AG04449 (cell line): ENCODE results near the gene OR4K14.

Experiments
- CTCF ChIA-PET: fragments of 350-600 bp; formaldehyde crosslinking; extraction: SDS; loops from one replicate; lab custom pipeline; 2021; ENCODE audit warnings: antibody characterized with exemption; lab: Yijun Ruan, JAX
- POLR2A ChIA-PET: fragments of 400-600, 350-600 bp; formaldehyde crosslinking; extraction: SDS; loops from one replicate; lab custom pipeline; 2020; ENCODE audit warnings: antibody characterized with exemption, inconsistent platforms; lab: Yijun Ruan, JAX
- DNase-seq: peaks from one replicate; pipeline ENCODE4 v3.0.0-alpha.2; 2010; ENCODE audit warnings: low read depth, low spot score
- H3K4me3 ChIP-seq: 2 replicates; pipeline ENCODE4 v1.5.1; 2011; ENCODE audit warnings: low read depth, mild to moderate bottlenecking, control low read depth, low read length
- TF ChIP-seq, protein P1 (sequence below): IDR thresholded peaks from one replicate; pipeline ENCODE4 v1.5.1; 2011; ENCODE audit warnings: mild to moderate bottlenecking, moderate library complexity, low read length, control low read depth, inconsistent platforms; ENCODE audit not compliant: insufficient read depth; ENCODE audit errors: missing control alignments

OR4K14 gene, protein sequence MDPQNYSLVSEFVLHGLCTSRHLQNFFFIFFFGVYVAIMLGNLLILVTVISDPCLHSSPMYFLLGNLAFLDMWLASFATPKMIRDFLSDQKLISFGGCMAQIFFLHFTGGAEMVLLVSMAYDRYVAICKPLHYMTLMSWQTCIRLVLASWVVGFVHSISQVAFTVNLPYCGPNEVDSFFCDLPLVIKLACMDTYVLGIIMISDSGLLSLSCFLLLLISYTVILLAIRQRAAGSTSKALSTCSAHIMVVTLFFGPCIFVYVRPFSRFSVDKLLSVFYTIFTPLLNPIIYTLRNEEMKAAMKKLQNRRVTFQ

DNA sequence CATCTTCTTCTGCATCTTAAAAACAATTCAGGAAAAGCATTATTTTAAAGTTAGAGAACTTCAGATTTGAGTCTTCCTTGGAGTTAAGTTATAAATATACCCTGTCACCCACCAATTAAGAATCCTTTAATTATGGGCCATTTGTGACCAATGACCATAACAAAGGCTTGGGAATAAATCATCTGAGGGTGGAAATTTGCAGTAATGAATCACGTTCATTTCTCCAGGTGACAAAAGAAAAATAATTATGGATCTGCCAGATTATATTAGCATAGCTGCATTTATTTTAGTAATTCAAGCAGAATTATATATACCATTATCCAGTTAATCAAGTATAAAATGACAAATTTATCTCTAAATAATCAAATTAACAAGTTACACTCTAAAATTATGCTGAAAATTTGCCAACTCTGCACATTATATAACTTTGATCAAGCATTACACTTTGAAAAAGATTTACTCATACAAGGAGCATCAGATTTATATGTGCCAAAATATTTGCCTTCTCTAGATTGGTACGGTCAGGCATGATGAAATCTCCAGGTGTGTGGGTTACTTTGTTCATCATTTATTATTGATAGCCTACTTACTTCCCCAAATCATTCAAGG lies at the start of gene OR4K14:
Gene OR4K14 (minus strand): TSS at position 51 of the 609 bp plus-strand sequence. CDS start 4,114 bp downstream, outside the sequence.
- CTCF ChIA-PET: no interaction called here
- no peak within 1 kb of the TSS for H3K4me3 ChIP-seq
- POLR2A ChIA-PET: no interaction called here
- DNase-seq: no peak
- TF ChIP-seq, protein P1, sequence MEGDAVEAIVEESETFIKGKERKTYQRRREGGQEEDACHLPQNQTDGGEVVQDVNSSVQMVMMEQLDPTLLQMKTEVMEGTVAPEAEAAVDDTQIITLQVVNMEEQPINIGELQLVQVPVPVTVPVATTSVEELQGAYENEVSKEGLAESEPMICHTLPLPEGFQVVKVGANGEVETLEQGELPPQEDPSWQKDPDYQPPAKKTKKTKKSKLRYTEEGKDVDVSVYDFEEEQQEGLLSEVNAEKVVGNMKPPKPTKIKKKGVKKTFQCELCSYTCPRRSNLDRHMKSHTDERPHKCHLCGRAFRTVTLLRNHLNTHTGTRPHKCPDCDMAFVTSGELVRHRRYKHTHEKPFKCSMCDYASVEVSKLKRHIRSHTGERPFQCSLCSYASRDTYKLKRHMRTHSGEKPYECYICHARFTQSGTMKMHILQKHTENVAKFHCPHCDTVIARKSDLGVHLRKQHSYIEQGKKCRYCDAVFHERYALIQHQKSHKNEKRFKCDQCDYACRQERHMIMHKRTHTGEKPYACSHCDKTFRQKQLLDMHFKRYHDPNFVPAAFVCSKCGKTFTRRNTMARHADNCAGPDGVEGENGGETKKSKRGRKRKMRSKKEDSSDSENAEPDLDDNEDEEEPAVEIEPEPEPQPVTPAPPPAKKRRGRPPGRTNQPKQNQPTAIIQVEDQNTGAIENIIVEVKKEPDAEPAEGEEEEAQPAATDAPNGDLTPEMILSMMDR: no peak

DNA sequence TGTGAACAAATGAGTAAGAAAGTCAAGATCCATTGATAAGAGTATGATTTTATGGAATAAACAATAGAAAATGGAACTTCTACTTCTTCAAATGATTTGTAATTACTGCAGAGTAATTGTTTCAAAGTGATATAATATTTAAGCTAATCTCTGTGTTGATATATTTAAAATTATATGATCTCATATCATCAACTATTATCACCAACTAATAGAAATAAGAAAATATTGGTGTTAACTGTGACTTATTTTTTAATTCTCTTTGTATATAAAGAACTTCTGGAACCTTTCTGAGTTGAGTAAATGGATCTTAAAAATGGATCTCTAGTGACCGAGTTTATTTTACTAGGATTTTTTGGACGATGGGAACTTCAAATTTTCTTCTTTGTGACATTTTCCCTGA lies 40.6 kb upstream of the OR4K14 start, which contains the start of gene OR4L1:
Gene OR4L1 (plus strand): TSS at position 301 of the 400 bp plus-strand sequence. CDS start 0 bp downstream, at position 301.
- TF ChIP-seq, protein P1: no peak
- H3K4me3 ChIP-seq: no peak within 1 kb of the TSS
- ChIA-PET POLR2A (no interaction called here), CTCF (no interaction called here)
- no peak for DNase-seq

DNA sequence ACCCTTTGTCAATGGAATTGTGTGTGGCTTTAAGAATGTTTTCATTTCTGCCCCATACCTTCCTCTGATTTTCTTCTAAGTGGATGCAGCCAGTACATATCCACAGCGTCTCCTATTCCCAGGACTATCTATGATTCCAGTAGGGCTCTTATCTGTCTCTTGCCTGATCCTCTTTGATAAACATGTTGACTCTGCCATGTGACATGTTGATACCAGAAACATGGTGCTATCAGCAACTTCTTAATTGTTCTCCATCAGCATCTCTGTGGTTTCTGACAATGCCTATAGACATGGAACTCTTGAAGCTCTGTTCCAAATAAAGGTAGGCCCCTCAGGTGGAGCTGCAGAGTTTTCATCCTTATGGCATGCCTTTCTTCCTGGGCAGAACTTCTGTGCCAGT lies 29.1 kb upstream of the OR4K14 start:
- DNase-seq: no peak
- POLR2A ChIA-PET: no interaction called here
- CTCF ChIA-PET: no interaction called here
- TF ChIP-seq, protein P1: no peak
- H3K4me3 ChIP-seq: no peak overlapping the region

DNA sequence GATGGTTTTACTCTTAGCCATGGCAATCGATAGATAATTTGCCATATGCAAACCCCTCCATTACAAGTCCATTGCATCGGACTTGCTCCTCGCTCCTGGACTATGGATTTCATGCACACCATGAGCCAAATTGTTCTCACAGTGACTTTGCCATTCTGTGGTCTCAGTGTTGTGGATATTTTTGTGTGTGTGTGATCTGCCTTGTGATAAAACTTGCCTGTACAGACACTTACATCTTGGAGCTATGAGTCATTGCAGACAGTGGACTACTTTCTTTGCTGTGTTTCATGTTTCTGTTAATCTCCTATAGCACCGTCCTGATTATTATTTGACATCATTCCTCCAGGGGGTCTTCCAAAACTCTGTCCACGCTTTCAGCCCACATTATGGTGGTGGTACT lies 25.1 kb upstream of the OR4K14 start:
- CTCF ChIA-PET: no interaction called here
- no peak for DNase-seq
- H3K4me3 ChIP-seq: no peak overlapping the region
- TF ChIP-seq, protein P1: no peak
- POLR2A ChIA-PET: no interaction called here

DNA sequence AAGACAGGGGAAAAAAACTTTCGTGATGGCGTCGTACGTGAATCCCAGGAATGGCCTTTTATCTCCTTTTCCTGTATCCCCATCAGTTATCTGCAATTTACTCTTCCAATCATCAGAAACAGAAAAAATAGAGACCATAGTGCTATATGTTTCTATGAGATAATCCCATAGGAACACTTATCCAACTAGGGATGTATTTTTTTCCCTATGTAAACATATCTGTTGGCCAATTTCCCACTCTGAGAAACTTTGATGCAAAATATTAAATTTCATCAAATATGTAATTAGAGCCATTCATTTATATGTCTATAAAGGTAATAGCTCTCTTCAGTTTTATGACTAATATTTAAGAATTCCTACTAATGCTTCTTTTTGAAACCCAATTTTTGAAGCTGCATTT lies 16.8 kb upstream of the OR4K14 start, which contains the start of gene OR4K13:
Gene OR4K13 (minus strand): TSS at position 101 of the 400 bp plus-strand sequence. CDS start 1,280 bp downstream, outside the sequence.
- no peak within 1 kb of the TSS for H3K4me3 ChIP-seq
- ChIA-PET POLR2A (no interaction called here), CTCF (no interaction called here)
- TF ChIP-seq, protein P1: no peak
- no peak for DNase-seq

DNA sequence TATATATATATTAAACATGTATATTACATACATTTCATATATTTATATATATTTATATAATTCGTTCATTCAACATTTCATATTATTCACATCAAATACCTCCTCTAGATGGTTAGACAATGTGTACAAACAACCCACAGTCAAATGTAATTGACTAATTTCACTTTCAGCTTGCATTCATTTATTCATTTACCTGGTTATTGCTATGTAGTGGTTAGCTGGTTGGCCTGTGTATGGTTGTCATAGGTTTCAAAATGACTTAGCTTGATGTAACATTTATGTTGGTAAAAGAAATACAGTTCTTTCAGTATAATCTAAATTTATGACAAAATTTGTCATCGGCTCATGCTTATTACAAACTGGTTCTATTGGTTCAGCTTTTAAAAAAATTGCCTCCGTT lies 16.3 kb upstream of the OR4K14 start:
- DNase-seq: no peak
- ChIA-PET CTCF (no interaction called here), POLR2A (no interaction called here)
- TF ChIP-seq, protein P1: no peak
- no peak overlapping the region for H3K4me3 ChIP-seq
